ENCODE measurements around the gene ANKRD9. TPM values are rescaled to one million over a fixed set of nuclear protein-coding genes. Genes with fewer than 3 reads are reported as not detected.
A peak's percentile ranks its signal among the peaks of the same experiment; 100 is the strongest.
"Not testable (repeated sequence)": the region's sequence is repeated elsewhere in the genome, so short reads cannot be mapped to it uniquely, and the experiment has no call there.

Gene ANKRD9, protein sequence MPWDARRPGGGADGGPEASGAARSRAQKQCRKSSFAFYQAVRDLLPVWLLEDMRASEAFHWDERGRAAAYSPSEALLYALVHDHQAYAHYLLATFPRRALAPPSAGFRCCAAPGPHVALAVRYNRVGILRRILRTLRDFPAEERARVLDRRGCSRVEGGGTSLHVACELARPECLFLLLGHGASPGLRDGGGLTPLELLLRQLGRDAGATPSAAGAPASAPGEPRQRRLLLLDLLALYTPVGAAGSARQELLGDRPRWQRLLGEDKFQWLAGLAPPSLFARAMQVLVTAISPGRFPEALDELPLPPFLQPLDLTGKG
- total RNA-seq: 1 to 10 TPM; 8.8 to 9.4 TPM

DNA sequence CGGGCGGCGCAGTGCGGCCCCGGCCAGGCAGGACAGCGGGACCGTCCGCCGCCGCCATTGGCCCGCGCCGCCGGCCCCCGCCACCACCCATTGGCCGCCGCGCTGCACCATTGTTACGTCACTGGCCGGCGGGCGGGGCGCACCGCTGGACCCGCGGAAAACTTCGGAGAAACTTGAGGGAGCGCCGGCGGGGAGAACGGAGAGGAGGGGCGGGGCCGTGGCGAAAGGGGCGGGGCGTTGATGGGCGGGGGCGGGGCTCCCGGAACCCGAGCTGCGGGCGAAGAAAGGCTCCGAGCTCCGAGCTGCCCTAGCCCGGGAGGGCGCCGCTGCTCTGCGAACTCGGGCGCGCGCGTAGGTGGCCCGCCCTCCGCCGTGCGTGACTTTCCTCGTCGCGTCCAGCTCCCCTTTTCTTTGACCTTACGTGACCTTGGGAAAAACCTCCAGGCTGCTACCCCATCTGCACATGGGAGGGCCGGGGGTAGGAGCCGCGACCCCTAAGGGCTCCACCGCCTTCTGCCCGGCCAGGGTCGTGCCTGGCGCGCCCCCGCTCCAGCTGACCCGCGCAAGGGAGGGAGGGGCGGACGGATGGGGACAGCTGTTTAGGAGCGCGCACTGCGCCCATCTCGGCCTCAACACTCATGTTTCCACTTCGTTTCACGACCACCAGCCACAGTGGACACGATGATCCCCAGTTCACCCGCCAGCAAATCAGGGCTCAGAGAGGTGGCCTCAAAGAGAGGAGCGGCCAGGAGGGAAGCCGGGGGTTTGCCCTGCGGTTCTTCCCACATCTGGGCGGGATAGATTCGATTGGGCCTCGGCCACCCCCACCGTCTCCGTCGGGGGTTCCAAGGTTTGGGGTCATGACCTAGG, at the start of gene ANKRD9:
Gene ANKRD9 (minus strand): TSS at position 31 of the 870 bp plus-strand sequence. CDS start 1,887 bp downstream, outside the sequence.
- DNase-seq: peak; percentile 92
- Mint-ChIP-seq H3K4me3 (peak within 1 kb of the TSS; percentile 81), H3K4me1 (peaks cover 6% of the 10 kb centered on the region), H3K27ac (peak within 1 kb of the TSS; percentile 82), H3K36me3 (peaks cover 4% of the 10 kb centered on the region), H3K9me3 (no peaks in the 10 kb centered on the region), H3K27me3 (no peaks in the 10 kb centered on the region)
- POLR2A ChIA-PET: interaction anchor here (0.9 to 1.2 kb wide), 4 partner anchors 10 to 193 kb away, joined by 3 to 7 read pairs (median 4); partner anchors contain the start of genes CINP and TECPR2
- ATAC-seq (ENCODE audit: low read depth): peak; percentile 84

DNA sequence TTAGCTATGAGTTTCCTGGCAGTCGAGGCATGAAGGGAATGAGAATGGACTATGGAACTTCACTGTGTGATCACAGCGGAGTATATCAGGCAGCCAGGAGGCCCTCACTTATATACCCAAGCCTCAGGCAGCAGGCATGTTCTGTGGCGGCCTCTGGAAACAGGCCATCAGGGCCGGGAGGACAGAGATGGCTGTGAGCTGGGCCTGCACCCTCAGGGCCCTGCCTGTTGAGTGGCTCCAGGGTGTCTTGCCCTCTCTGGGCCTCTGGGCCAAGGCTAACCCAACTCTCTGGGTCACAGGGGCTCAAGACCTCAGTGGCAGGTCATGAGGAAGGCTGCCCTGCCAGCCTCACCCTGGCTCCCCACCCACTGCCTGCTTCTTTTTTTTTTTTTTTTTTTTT, 49.0 kb upstream of the ANKRD9 start:
- no peak overlapping the region for H3K4me3 Mint-ChIP-seq
- no peaks in the 10 kb centered on the region for H3K9me3 Mint-ChIP-seq
- H3K4me1 Mint-ChIP-seq: no peaks in the 10 kb centered on the region
- ATAC-seq (ENCODE audit: low read depth) (no peak), DNase-seq (no peak)
- no peaks in the 10 kb centered on the region for H3K36me3 Mint-ChIP-seq
- POLR2A ChIA-PET: no interaction called here
- no peaks in the 10 kb centered on the region for H3K27me3 Mint-ChIP-seq
- no peak overlapping the region for H3K27ac Mint-ChIP-seq

DNA sequence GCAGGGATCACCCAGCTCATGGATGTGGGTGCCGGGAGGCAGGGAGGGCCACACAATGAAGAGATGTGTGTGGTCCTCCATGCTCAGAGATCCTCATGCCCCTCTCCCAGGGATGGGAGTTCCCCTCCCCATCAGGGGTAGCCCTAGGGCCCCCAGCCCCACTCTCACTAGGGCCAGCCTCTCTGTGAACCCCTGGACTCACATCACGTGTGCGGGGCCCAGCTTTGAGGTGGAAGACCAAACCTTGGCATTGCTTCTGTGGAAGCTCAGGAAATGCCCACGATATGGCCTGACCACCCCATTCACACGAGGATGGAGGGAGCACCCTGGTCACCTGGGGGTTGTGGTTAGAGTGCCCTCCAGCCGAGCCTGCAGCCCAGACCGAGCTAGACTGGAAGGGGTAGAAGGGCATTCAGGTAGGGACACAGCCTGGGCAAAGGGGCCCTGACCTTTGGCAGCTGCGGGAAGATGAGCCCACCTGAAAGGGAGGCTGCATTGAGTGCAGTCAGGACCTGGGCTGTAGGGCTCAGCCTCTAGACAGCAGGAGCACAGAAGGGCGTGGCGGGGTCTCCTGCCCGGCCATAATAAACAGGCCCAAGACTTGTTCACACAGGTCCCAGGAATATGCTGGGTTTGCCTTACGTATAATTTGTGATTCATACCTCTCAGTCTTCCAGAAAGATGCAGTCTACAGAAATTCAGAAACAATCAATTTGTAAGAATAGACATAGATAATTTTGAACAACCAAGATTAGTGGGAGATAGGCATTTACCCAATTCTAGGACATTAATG, 48.1 kb upstream of the ANKRD9 start:
- Mint-ChIP-seq H3K9me3 (no peaks in the 10 kb centered on the region), H3K27me3 (no peaks in the 10 kb centered on the region), H3K4me3 (no peak overlapping the region), H3K36me3 (no peaks in the 10 kb centered on the region), H3K27ac (no peak overlapping the region), H3K4me1 (no peaks in the 10 kb centered on the region)
- no peak for DNase-seq
- POLR2A ChIA-PET: no interaction called here
- ATAC-seq (ENCODE audit: low read depth): no peak

DNA sequence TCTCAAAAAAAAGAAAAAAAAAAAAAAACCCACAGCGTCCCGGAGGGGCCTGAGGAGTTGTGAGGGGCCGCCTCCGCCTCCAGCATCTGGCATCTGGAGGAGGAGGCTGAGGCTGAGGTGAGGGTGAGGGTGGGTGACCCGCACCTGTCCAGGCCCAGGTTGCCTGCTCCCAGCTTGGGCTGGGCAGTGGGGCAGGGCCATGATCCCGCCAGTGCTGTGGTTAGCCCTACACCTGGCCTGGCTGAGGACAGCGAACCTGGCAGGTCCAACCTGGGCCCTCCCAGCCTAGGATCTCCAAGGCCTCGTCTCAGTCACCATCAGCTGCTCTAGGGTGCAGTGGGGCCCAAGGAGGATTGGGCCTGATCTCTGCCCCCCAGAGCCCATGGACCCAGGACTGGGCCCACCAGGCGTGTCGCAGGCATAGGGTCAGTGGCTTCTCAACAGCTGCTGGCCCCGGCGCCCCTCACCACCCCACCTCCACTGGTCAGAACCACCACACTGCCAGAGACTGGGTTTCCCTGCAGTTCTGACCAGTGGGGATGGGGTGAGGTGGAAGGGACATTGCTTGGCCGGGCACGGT, 46.6 kb upstream of the ANKRD9 start:
- POLR2A ChIA-PET: interaction anchor here (0.7 to 0.8 kb wide), 2 partner anchors 11 to 21 kb away, joined by 3 to 6 read pairs; no protein-coding TSS in a partner anchor
- no peak overlapping the region for H3K4me3 Mint-ChIP-seq
- no peaks in the 10 kb centered on the region for H3K27me3 Mint-ChIP-seq
- no peaks in the 10 kb centered on the region for H3K4me1 Mint-ChIP-seq
- H3K36me3 Mint-ChIP-seq: no peaks in the 10 kb centered on the region
- H3K9me3 Mint-ChIP-seq: no peaks in the 10 kb centered on the region
- DNase-seq: no peak
- no peak for ATAC-seq (ENCODE audit: low read depth)
- no peak overlapping the region for H3K27ac Mint-ChIP-seq

DNA sequence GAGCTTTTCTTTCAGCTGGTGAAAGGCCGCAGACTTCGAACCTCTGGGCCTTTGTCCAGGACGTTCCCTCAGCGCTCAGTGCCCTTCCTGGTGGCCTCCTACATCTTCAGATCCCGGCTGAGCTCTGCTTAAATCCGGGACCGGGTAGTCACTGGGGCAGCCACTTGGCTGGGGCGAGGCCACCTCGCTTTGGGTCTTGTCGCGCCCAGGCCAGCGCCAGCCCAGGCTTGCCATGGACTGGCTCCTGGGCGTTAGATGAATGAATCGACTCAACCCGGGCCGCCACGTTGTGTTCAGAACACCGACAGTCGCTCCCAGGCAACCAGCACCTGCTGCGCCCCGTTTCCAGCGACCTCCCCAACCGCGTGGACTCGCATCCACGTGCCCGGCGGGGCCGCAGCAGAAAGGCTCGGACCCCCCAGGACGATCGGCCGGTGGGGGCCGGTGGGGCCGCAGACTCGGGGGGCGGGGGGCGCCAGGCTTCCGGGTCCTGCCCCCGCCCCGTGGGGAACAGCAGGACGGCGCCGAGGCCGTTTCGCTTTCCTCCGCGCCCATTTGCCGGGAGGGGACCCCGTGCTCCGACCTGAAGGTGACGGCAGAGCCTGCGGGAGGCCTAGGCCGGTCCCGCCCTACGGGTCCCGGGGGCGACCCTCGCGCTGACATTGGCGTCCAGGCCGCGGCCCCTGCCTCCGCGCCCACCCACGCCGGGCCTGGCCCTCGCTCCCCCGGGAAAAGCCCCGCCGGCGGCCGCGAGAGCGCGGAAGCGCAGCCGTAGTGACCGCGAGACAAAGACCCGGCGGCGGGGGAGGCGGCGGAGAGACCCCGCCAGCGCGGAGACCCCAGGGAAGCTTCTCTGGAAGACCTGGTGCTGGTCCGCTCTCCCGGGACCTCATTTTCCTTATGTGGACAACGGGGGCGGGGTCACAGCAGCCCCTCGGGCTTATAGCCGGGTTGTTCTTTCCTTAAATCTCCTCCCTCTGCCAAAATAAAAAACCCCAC, 45.5 kb upstream of the ANKRD9 start:
- H3K27me3 Mint-ChIP-seq: peaks cover 3% of the 10 kb centered on the region
- no peaks in the 10 kb centered on the region for H3K4me1 Mint-ChIP-seq
- POLR2A ChIA-PET: interaction anchor here (0.6 to 1.7 kb wide), 5 partner anchors 12 to 342 kb away, joined by 3 to 7 read pairs (median 6); no protein-coding TSS in a partner anchor

DNA sequence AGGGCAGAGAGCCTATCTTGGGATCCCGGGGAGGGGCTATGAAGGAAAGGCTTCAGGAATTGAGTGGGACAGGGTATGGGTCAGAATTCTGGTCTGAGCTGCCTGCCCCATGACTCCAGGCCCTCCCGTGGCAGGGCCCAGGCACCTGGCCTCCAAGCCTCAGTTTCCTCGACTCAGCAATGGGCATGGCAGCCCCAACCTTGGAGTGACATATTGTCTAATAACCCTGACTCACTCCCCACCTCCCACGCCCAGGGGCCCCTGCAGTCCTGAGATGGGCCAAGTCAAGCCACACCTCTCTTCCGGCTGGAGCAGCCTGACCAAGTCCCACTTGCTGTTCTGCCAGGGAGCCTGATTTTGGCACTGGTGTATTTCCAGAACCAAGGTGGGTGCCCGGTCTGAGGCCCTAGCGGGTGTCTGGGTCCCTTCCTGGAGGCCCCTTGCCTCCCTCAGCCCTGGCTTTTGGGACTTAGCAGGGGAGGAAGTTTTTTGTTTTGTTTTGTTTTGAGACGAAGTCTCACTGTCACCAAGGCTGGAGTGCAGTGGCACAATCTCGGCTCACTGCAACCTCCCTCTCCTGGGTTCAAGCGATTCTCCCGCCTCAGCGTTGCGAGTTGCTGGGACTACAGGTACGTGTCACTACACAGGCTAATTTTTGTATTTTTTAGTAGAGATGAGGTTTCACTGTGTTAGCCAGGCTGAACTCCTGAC, 42.6 kb upstream of the ANKRD9 start:
- DNase-seq: no peak
- Mint-ChIP-seq H3K4me3 (no peak overlapping the region), H3K4me1 (no peaks in the 10 kb centered on the region), H3K27me3 (peaks cover 16% of the 10 kb centered on the region), H3K9me3 (no peaks in the 10 kb centered on the region), H3K27ac (no peak overlapping the region), H3K36me3 (no peaks in the 10 kb centered on the region)
- POLR2A ChIA-PET: no interaction called here
- no peak for ATAC-seq (ENCODE audit: low read depth)

More for the DNA sequence above, 45.5 kb upstream of the ANKRD9 start:
- Mint-ChIP-seq H3K27ac (peak overlapping the region; percentile 70), H3K36me3 (no peaks in the 10 kb centered on the region), H3K9me3 (no peaks in the 10 kb centered on the region), H3K4me3 (peak overlapping the region; percentile 76)
- DNase-seq (peak; percentile 79), ATAC-seq (ENCODE audit: low read depth) (peak; percentile 89)

DNA sequence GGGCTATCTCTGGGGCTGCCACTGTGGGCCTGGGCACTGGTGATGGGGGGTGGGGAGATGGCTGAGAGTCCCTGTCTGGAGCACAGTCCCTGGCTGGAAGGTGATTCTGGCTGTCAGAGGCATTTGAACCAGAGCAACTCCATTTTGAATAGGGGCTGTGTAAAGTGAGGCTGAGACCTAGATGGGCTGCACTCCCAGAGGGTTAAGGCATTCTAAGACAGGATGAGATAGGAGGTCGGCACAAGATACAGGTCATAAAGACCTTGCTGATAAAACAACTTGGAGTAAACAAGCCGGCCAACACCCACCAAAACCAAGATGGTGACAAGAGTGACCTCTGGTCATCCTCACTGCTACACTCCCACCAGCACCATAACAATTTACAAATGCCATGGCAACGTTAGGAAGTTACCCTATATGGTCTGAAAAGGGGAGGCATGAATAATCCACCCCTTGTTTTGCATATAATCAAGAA, 41.4 kb upstream of the ANKRD9 start:
- H3K4me3 Mint-ChIP-seq; POLR2A ChIA-PET; H3K9me3 Mint-ChIP-seq; H3K4me1 Mint-ChIP-seq; ATAC-seq (ENCODE audit: low read depth); DNase-seq; H3K36me3 Mint-ChIP-seq; H3K27ac Mint-ChIP-seq: not testable (repeated sequence)
- H3K27me3 Mint-ChIP-seq: peaks cover 28% of the 10 kb centered on the region

DNA sequence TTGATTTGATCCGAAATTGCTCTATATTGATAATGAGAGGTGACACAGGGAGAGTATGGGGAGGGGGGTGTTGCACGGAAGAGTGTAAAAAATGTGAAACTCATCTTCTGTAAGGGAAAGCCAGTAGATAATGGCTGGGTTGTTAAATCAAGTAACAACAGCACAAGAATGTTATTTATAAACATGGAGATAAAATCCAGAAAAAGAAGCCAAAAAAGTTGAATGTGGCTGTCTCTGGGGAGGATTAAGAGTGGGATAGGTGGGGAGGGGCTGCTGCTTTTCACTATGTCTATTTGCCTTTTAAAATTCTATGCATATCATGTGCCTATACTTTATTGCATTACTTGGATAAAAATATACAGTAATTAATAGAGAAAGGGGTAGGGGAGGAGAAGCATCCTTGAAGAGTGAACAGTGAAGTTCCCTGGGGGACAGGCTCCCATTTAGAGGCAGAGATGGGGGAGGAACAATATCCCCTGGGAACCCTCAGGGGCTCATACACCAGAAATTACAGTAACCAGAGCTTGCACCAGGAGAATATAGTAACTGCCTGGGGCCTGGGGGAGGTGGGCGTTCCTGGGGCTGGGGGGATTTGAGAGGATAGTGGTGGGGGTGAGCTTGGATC, 39.2 kb upstream of the ANKRD9 start:
- ATAC-seq (ENCODE audit: low read depth): no peak
- DNase-seq: no peak
- H3K27ac Mint-ChIP-seq: no peak overlapping the region
- H3K36me3 Mint-ChIP-seq: no peaks in the 10 kb centered on the region
- H3K9me3 Mint-ChIP-seq: no peaks in the 10 kb centered on the region
- H3K4me3 Mint-ChIP-seq: no peak overlapping the region
- H3K27me3 Mint-ChIP-seq: peaks cover 42% of the 10 kb centered on the region
- peaks cover 3% of the 10 kb centered on the region for H3K4me1 Mint-ChIP-seq
- POLR2A ChIA-PET: no interaction called here

DNA sequence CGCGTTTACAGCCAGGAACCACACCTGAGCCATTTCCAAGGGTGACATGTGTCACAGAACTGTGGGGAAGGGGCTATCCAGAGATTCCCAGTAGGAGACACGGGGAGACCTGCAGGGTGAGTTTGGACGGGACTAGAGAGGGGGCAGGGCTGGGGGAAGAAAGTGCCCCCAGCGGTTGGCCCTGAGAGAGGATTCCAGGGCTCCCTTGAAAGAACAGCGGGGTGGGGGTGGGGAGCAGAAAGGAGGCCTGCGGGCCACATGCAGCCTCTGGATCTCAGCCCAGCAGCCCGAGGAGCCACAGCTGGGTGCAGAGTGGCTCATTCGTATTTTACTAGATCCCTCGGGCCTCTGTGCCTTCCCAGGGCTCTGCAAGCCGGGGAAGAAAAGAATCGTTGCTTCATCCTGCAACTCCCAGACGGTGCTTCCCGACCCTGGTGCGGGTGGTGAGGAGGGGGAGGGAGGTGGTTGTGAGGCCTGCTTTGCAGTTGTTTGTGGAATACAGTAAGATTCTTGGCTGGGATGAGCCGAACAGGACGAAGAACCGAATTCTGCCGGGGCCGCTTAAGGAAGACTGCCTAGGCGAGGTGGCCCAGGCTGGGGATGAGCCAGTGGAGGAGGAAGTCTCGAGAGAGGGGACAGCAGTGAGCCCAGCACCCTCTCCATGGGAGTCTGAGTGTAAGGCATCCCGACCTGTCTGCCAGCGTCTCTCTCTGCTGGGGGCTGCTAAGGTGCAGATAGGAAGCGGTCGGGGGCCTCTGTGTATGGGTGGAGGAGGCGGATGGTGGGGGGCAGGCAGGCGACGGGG, 36.1 kb upstream of the ANKRD9 start:
- POLR2A ChIA-PET: no interaction called here
- no peak for ATAC-seq (ENCODE audit: low read depth)
- H3K4me1 Mint-ChIP-seq: peaks cover 3% of the 10 kb centered on the region

DNA sequence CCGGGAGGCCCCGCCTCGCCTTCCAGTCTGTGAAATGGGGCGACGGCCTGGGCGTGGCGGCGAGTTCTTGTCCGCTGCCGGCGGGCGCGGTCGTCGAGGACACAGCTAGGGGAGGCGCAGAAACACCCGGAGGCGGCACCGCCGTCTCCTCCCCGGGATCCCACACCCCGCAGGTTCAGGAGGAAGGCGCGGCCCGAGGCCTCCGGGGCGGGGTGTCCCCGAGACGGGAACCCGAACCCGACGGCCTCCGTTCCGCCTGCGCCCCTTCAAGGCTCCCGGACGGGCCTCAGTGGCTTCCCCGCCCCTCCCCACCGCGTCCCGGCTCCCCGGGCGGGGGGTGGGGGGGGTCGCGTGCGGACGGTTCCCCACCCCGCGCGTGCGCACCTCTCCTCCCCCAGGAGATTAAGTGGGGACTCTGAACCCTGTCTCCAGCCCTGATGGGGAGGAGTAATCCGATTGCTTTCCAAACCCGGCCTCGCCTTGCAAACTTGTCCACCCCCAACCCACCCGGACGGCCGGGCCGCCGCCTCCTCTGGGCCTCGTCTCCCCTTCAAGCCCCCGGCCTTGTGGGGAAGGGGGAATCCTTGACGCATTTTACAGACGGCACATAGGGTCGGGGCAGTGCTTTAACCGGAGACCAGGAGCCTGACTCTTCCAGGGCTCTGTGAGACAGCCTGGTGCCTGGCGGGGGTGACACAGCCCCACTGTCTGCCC, 35.3 kb upstream of the ANKRD9 start:
- peaks cover 43% of the 10 kb centered on the region for H3K27me3 Mint-ChIP-seq
- peak overlapping the region; percentile 61 for H3K4me3 Mint-ChIP-seq
- peak; percentile 54 for DNase-seq
- no peaks in the 10 kb centered on the region for H3K36me3 Mint-ChIP-seq
- POLR2A ChIA-PET: no interaction called here
- H3K9me3 Mint-ChIP-seq: no peaks in the 10 kb centered on the region
- H3K4me1 Mint-ChIP-seq: peaks cover 3% of the 10 kb centered on the region
- H3K27ac Mint-ChIP-seq: no peak overlapping the region
- ATAC-seq (ENCODE audit: low read depth): peak; percentile 62

More for the DNA sequence above, 36.1 kb upstream of the ANKRD9 start:
- peak overlapping the region; percentile 61 for H3K4me3 Mint-ChIP-seq
- DNase-seq: no peak
- H3K9me3 Mint-ChIP-seq: no peaks in the 10 kb centered on the region
- no peaks in the 10 kb centered on the region for H3K36me3 Mint-ChIP-seq
- no peak overlapping the region for H3K27ac Mint-ChIP-seq
- H3K27me3 Mint-ChIP-seq: peaks cover 46% of the 10 kb centered on the region
